WTC11 (cell line): Measurements from ENCODE around the gene ILDR2. TPM values are rescaled to one million over a fixed set of nuclear protein-coding genes. Genes with fewer than 3 reads are reported as not detected.

Experiments used
- ATAC-seq: fragments of 200-7000 bp; cut with Tn5 transposase; 2 replicates; pipeline ENCODE4 v1.10.0; 2021; ENCODE audit warnings: mild to moderate bottlenecking, moderate library complexity
- CTCF ChIA-PET: fragments of 300-600 bp; sonication (Branson Sonifier 250); formaldehyde crosslinking; loops from one replicate; lab custom pipeline; 2021; ENCODE audit warnings: antibody characterized with exemption; lab: Charles Lee
- POLR2A ChIA-PET: fragments of 350-600 bp; sonication (Branson Sonifier 250); formaldehyde crosslinking; loops from one replicate; lab custom pipeline; 2021; ENCODE audit warnings: antibody characterized with exemption; lab: Charles Lee
- DNase-seq: peaks from one replicate; pipeline ENCODE4 v3.0.0; 2021; ENCODE audit warnings: low spot score
- H3K27ac Mint-ChIP-seq: 2 replicates; pipeline ENCODE4 v1.8.0; 2021; ENCODE audit warnings: mixed read lengths
- H3K27me3 Mint-ChIP-seq: 2 replicates; pipeline ENCODE4 v1.8.0; 2021; ENCODE audit warnings: low read depth, mild to moderate bottlenecking, moderate library complexity, mixed read lengths
- H3K36me3 Mint-ChIP-seq: 2 replicates; pipeline ENCODE4 v1.8.0; 2021; ENCODE audit warnings: mixed read lengths
- H3K4me1 Mint-ChIP-seq: 2 replicates; pipeline ENCODE4 v1.8.0; 2022; ENCODE audit warnings: mixed read lengths
- H3K4me3 Mint-ChIP-seq: 2 replicates; pipeline ENCODE4 v1.8.0; 2021; ENCODE audit warnings: mild to moderate bottlenecking, moderate library complexity, mixed read lengths
- H3K9me3 Mint-ChIP-seq: 2 replicates; pipeline ENCODE4 v1.8.0; 2021; ENCODE audit warnings: mixed read lengths
- CTCF ChIP-seq: fragments of 200-600 bp; IDR thresholded peaks from 2 replicates; pipeline ENCODE4 v1.8.0; 2022; ENCODE audit warnings: antibody characterized with exemption
- FOXP1 ChIP-seq: sonication (generic); formaldehyde crosslinking; IDR thresholded peaks from 2 replicates; pipeline ENCODE4 v1.8.0; 2022; ENCODE audit warnings: missing genetic modification reagents, mild to moderate bottlenecking, moderate library complexity, borderline replicate concordance
- GTF2I ChIP-seq: fragments of 250-450 bp; sonication (Bioruptor Pico); conservative IDR thresholded peaks from 2 replicates; pipeline ENCODE4 v1.4.0; 2021; ENCODE audit warnings: mild to moderate bottlenecking
- KAT7 ChIP-seq: sonication (generic); formaldehyde crosslinking; IDR thresholded peaks from 2 replicates; pipeline ENCODE4 v1.8.1; 2023; ENCODE audit warnings: missing genetic modification reagents, mild to moderate bottlenecking, borderline replicate concordance
- NFE2L1 ChIP-seq: sonication (generic); formaldehyde crosslinking; IDR thresholded peaks from 2 replicates; pipeline ENCODE4 v1.8.1; 2023; ENCODE audit warnings: missing genetic modification reagents
- PRDM15 ChIP-seq: sonication (generic); formaldehyde crosslinking; IDR thresholded peaks from 2 replicates; pipeline ENCODE4 v1.8.0; 2022; ENCODE audit warnings: missing genetic modification reagents
- RORB ChIP-seq: fragments of 250-450 bp; sonication (Bioruptor Pico); IDR thresholded peaks from 2 replicates; pipeline ENCODE4 v1.9.0; 2021; ENCODE audit warnings: mild to moderate bottlenecking
- ZBTB21 ChIP-seq: sonication (generic); formaldehyde crosslinking; IDR thresholded peaks from 2 replicates; pipeline ENCODE4 v1.8.1; 2023; ENCODE audit warnings: mild to moderate bottlenecking, missing genetic modification reagents, borderline replicate concordance
- ZNF219 ChIP-seq: sonication (generic); formaldehyde crosslinking; IDR thresholded peaks from 2 replicates; pipeline ENCODE4 v1.8.0; 2023; ENCODE audit warnings: missing genetic modification reagents, mild to moderate bottlenecking, borderline replicate concordance
- ZNF416 ChIP-seq: fragments of 250-450 bp; sonication (Bioruptor Pico); IDR thresholded peaks from 2 replicates; pipeline ENCODE4 v1.9.0; 2021; ENCODE audit warnings: mild to moderate bottlenecking, inconsistent platforms
- total RNA-seq: library from RNA; stranded (reverse); gene quantifications from 3 replicates; pipeline ENCODE4 v1.2.3, GENCODE V29; 2021
- TF ChIP-seq, protein P1 (sequence below): fragments of 250-450 bp; sonication (Bioruptor Pico); IDR thresholded peaks from 2 replicates; pipeline ENCODE4 v1.8.0; 2021; ENCODE audit warnings: mild to moderate bottlenecking
- TF ChIP-seq, protein P2 (sequence below): sonication (generic); formaldehyde crosslinking; IDR thresholded peaks from 2 replicates; pipeline ENCODE4 v1.8.0; 2023; ENCODE audit warnings: missing genetic modification reagents, mild to moderate bottlenecking, borderline replicate concordance
- TF ChIP-seq, protein P3 (sequence below): fragments of 250-450 bp; sonication (Bioruptor Pico); conservative IDR thresholded peaks from 2 replicates; pipeline ENCODE4 v1.9.0; 2021; ENCODE audit warnings: mild to moderate bottlenecking

The ILDR2 gene
- total RNA-seq, 1 experiment from 2014 or later: 1.6 TPM

DNA sequence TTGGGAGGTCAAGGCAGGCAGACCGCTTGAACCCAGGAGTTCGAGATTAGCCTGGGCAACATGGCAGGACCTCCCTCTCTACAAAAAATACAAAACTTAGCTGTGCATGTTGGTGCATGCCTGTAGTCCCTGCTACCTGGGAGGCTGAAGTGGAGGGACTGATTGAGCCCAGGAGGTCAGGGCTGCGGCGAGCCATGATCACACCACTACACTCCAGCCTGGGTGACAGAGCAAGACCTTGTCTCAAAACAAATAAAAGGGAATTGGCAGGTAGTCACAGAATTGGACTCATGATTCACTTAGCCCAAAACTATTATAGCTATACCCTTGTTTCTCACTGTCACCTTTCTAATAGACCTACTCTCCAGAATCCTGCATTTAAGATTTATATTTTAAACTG is 104.8 kb downstream of the ILDR2 start:
- no peak for ATAC-seq
- H3K36me3 Mint-ChIP-seq: peaks cover 35% of the 10 kb centered on the region
- TF ChIP-seq, protein P1, sequence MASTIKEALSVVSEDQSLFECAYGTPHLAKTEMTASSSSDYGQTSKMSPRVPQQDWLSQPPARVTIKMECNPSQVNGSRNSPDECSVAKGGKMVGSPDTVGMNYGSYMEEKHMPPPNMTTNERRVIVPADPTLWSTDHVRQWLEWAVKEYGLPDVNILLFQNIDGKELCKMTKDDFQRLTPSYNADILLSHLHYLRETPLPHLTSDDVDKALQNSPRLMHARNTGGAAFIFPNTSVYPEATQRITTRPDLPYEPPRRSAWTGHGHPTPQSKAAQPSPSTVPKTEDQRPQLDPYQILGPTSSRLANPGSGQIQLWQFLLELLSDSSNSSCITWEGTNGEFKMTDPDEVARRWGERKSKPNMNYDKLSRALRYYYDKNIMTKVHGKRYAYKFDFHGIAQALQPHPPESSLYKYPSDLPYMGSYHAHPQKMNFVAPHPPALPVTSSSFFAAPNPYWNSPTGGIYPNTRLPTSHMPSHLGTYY: no peak
- no peak for TF ChIP-seq GTF2I (CRISPR knock-in tag)
- ChIA-PET POLR2A (no interaction called here), CTCF (no interaction called here)
- H3K27me3 Mint-ChIP-seq: no peaks in the 10 kb centered on the region
- no peak overlapping the region for H3K4me3 Mint-ChIP-seq
- DNase-seq: no peak
- peaks cover 45% of the 10 kb centered on the region for H3K4me1 Mint-ChIP-seq
- H3K9me3 Mint-ChIP-seq: 0 out of 2 replicates have a peak, but pooled peaks cover 3% of the 10 kb centered on the region
- no peak overlapping the region for H3K27ac Mint-ChIP-seq

GRCh38 chr1:166869318-166870099 is 105.8 kb downstream of the ILDR2 start:
- no peak overlapping the region for H3K4me3 Mint-ChIP-seq
- DNase-seq: no peak
- peaks cover 41% of the 10 kb centered on the region for H3K36me3 Mint-ChIP-seq
- TF ChIP-seq FOXP1 (CRISPR knock-in tag) (no peak), CTCF (no peak), ZNF416 (CRISPR knock-in tag) (no peak), PRDM15 (CRISPR knock-in tag) (no peak), ZNF219 (no peak), ZBTB21 (CRISPR knock-in tag) (no peak), RORB (CRISPR knock-in tag) (no peak), KAT7 (CRISPR knock-in tag) (no peak), NFE2L1 (CRISPR knock-in tag) (no peak)
- TF ChIP-seq, protein P2, sequence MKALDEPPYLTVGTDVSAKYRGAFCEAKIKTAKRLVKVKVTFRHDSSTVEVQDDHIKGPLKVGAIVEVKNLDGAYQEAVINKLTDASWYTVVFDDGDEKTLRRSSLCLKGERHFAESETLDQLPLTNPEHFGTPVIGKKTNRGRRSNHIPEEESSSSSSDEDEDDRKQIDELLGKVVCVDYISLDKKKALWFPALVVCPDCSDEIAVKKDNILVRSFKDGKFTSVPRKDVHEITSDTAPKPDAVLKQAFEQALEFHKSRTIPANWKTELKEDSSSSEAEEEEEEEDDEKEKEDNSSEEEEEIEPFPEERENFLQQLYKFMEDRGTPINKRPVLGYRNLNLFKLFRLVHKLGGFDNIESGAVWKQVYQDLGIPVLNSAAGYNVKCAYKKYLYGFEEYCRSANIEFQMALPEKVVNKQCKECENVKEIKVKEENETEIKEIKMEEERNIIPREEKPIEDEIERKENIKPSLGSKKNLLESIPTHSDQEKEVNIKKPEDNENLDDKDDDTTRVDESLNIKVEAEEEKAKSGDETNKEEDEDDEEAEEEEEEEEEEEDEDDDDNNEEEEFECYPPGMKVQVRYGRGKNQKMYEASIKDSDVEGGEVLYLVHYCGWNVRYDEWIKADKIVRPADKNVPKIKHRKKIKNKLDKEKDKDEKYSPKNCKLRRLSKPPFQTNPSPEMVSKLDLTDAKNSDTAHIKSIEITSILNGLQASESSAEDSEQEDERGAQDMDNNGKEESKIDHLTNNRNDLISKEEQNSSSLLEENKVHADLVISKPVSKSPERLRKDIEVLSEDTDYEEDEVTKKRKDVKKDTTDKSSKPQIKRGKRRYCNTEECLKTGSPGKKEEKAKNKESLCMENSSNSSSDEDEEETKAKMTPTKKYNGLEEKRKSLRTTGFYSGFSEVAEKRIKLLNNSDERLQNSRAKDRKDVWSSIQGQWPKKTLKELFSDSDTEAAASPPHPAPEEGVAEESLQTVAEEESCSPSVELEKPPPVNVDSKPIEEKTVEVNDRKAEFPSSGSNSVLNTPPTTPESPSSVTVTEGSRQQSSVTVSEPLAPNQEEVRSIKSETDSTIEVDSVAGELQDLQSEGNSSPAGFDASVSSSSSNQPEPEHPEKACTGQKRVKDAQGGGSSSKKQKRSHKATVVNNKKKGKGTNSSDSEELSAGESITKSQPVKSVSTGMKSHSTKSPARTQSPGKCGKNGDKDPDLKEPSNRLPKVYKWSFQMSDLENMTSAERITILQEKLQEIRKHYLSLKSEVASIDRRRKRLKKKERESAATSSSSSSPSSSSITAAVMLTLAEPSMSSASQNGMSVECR (CRISPR knock-in tag): no peak
- TF ChIP-seq, protein P3, sequence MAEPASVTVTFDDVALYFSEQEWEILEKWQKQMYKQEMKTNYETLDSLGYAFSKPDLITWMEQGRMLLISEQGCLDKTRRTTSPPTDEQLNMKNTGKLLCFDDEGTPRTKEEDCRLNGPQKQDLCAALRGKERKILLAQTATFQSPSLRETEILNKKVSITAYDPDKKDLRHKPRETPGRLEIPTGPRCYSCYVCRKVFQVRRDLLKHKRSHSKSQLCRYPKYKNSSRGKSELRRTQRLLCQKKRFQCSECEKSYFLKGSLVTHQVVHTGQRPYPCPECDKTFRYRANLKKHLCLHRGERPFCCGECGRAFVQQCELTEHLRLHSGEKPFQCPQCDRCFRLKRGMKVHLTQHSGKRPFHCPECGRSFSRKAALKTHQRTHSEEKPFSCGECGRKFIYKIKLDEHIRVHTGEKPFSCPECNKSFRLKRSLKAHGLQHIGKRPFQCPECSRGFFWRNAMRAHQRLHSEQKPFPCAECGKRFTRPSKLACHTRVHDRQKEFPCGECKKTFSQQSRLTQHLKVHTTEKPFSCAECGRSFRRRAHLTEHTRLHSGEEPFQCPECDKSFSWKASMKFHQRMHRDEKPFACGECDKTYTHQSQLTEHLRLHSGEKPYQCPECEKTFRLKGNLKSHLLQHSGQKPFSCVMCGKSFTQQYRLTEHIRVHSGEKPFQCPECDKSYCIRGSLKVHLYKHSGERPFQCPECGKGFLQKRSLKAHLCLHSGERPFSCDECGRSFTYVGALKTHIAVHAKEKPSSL (CRISPR knock-in tag): no peak
- H3K4me1 Mint-ChIP-seq: peaks cover 35% of the 10 kb centered on the region
- H3K27ac Mint-ChIP-seq: no peak overlapping the region
- 0 out of 2 replicates have a peak, but pooled peaks cover 3% of the 10 kb centered on the region for H3K9me3 Mint-ChIP-seq
- ChIA-PET POLR2A (no interaction called here), CTCF (interaction anchor here (0.5 to 0.8 kb wide), 3 partner anchors 18 to 188 kb away, joined by 3 read pairs; no protein-coding TSS in a partner anchor)
- no peaks in the 10 kb centered on the region for H3K27me3 Mint-ChIP-seq
- ATAC-seq: no peak
